Smooth muscle cell (in vitro differentiated cells): ENCODE results near the gene ATP8B1. TPM values are rescaled to one million over a fixed set of nuclear protein-coding genes. Genes with fewer than 3 reads are reported as not detected.

ENCODE experiments used
- DNase-seq: peaks from one replicate; lab custom pipeline; 2025; ENCODE audit not compliant: unreplicated experiment; lab: John Stamatoyannopoulos, UW
- H2AFZ ChIP-seq: fragments of 200-600 bp; sonication (generic); 2 replicates; pipeline ENCODE4 v1.6.0; 2016; ENCODE audit warnings: antibody characterized with exemption, low read depth, mild to moderate bottlenecking
- H3F3A ChIP-seq: fragments of 200-600 bp; sonication (generic); 2 replicates; pipeline ENCODE4 v1.6.0; 2017; ENCODE audit warnings: antibody characterized with exemption, low read depth
- H3K27ac ChIP-seq: fragments of 200-600 bp; sonication (generic); 2 replicates; pipeline ENCODE4 v1.5.1; 2016; ENCODE audit warnings: low read depth, mild to moderate bottlenecking
- H3K27me3 ChIP-seq: fragments of 200-600 bp; sonication (generic); 2 replicates; pipeline ENCODE4 v1.6.1; 2016; ENCODE audit warnings: low read depth, mild to moderate bottlenecking
- H3K36me3 ChIP-seq: fragments of 200-600 bp; sonication (generic); 2 replicates; pipeline ENCODE4 v1.5.1; 2016; ENCODE audit warnings: low read depth
- H3K4me1 ChIP-seq: fragments of 200-600 bp; sonication (generic); 2 replicates; pipeline ENCODE4 v1.5.1; 2016; ENCODE audit warnings: low read depth
- H3K4me2 ChIP-seq: fragments of 200-600 bp; sonication (generic); 2 replicates; pipeline ENCODE4 v1.6.0; 2016; ENCODE audit warnings: mild to moderate bottlenecking
- H3K4me3 ChIP-seq: fragments of 200-600 bp; sonication (generic); 2 replicates; pipeline ENCODE4 v1.5.1; 2016; ENCODE audit warnings: mild to moderate bottlenecking
- H3K79me2 ChIP-seq: fragments of 200-600 bp; sonication (generic); 2 replicates; pipeline ENCODE4 v1.6.0; 2016; ENCODE audit warnings: low read depth, mild to moderate bottlenecking
- H3K9ac ChIP-seq: fragments of 200-600 bp; sonication (generic); 2 replicates; pipeline ENCODE4 v1.6.0; 2016; ENCODE audit warnings: low read depth
- H3K9me3 ChIP-seq: fragments of 200-600 bp; sonication (generic); replicated peaks from 2 replicates; pipeline ENCODE4 v1.5.1; 2016; ENCODE audit warnings: low read depth
- H4K20me1 ChIP-seq: fragments of 200-600 bp; sonication (generic); 2 replicates; pipeline ENCODE4 v1.6.0; 2016; ENCODE audit warnings: low read depth
- CTCF ChIP-seq: fragments of 200-600 bp; sonication (generic); IDR thresholded peaks from 2 replicates; pipeline ENCODE4 v1.5.1; 2017; ENCODE audit warnings: borderline replicate concordance, mild to moderate bottlenecking, antibody characterized with exemption; ENCODE audit not compliant: insufficient read depth, poor library complexity, severe bottlenecking
- WGBS: methylation state at CpG from one replicate; pipeline ENCODE4 v1.1.7; 2016; ENCODE audit warnings: low lambda C conversion rate; 5-methylcytosine and 5-hydroxymethylcytosine counted together
- polyA plus RNA-seq: library from polyadenylated mRNA; unstranded; fragments of >200 nt; fragmentation: Nextera tagmentation; extraction: Ambion mirVana; gene quantifications from 2 replicates; pipeline ENCODE4 v1.2.1, GENCODE V29; 2016
- total RNA-seq: library from RNA; depleted of rRNA; stranded (reverse); fragments of >200 nt; gene quantifications from 2 replicates; pipeline ENCODE4 v1.2.3, GENCODE V29; 2014

Gene ATP8B1
- total and polyA plus RNA-seq, 2 experiments from 2014 or later, result 1.1 to 6.1 TPM

- Histone ChIP-seq H2AFZ (no peak overlapping the region), H3K36me3 (no peaks in the 10 kb centered on the region), H3F3A (no peaks in the 10 kb centered on the region), H3K79me2 (no peaks in the 10 kb centered on the region), H3K9me3 (no peaks in the 10 kb centered on the region), H3K27me3 (no peaks in the 10 kb centered on the region), H3K4me2 (no peak overlapping the region), H4K20me1 (no peaks in the 10 kb centered on the region), H3K4me1 (no peaks in the 10 kb centered on the region), H3K4me3 (no peak overlapping the region), H3K27ac (no peak overlapping the region), H3K9ac (no peak overlapping the region)
- TF ChIP-seq CTCF, result no peak
- 76% methylated on average over 5 of the region's 5 CpGs for WGBS
- DNase-seq, result no peak
Measured at GRCh38 chr18:57747809-57748680, 55.1 kb downstream of the ATP8B1 start.

GRCh38 chr18:57744211-57744694 lies 58.9 kb downstream of the ATP8B1 start:
- Histone ChIP-seq H3K9me3 (no peaks in the 10 kb centered on the region), H3K4me1 (no peaks in the 10 kb centered on the region), H2AFZ (no peak overlapping the region), H3K27me3 (no peaks in the 10 kb centered on the region), H4K20me1 (no peaks in the 10 kb centered on the region), H3K36me3 (no peaks in the 10 kb centered on the region), H3K4me2 (no peak overlapping the region), H3K9ac (no peak overlapping the region), H3F3A (no peaks in the 10 kb centered on the region), H3K79me2 (no peaks in the 10 kb centered on the region), H3K4me3 (no peak overlapping the region), H3K27ac (no peak overlapping the region)
- no peak for TF ChIP-seq CTCF
- no peak for DNase-seq
- 80% methylated on average over 5 of the region's 5 CpGs for WGBS

DNA sequence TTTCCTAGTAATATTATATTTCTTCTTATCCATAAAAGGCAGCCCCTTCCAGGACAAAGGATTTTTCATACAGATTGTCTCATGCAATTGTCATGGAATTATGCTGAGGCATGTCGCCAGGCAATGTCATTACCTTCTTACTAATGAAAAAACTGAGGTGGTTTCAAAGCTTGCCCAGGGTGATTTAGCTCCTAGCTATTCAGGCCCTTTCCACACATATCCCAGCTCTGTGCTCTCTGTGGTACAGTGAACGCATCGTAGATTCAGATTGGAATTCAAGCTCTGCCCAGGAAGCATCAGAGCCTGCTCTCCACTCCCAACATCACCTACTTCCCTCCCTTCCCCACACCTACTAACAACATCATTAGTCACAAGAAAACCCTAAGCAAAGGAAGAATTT lies 60.1 kb downstream of the ATP8B1 start:
- Histone ChIP-seq H4K20me1 (peaks cover 1% of the 10 kb centered on the region), H3K27ac (peak overlapping the region; percentile 14), H3K27me3 (no peaks in the 10 kb centered on the region), H3K79me2 (no peaks in the 10 kb centered on the region), H2AFZ (no peak overlapping the region), H3K9ac (no peak overlapping the region), H3F3A (peaks cover 4% of the 10 kb centered on the region), H3K4me3 (no peak overlapping the region), H3K36me3 (no peaks in the 10 kb centered on the region), H3K4me1 (no peaks in the 10 kb centered on the region), H3K4me2 (no peak overlapping the region), H3K9me3 (no peaks in the 10 kb centered on the region)
- no peak for TF ChIP-seq CTCF
- WGBS, result 62% methylated on average over 3 of the region's 3 CpGs
- DNase-seq, result no peak
